ENCODE measurements around the gene MACF1. TPM values are rescaled to one million over a fixed set of nuclear protein-coding genes. Genes with fewer than 3 reads are reported as not detected.
"Not testable (repeated sequence)": the region's sequence is repeated elsewhere in the genome, so short reads cannot be mapped to it uniquely, and the experiment has no call there.

Gene MACF1
- total and polyA plus RNA-seq, 8 donors, result 358 to 484 (median 440) TPM

DNA sequence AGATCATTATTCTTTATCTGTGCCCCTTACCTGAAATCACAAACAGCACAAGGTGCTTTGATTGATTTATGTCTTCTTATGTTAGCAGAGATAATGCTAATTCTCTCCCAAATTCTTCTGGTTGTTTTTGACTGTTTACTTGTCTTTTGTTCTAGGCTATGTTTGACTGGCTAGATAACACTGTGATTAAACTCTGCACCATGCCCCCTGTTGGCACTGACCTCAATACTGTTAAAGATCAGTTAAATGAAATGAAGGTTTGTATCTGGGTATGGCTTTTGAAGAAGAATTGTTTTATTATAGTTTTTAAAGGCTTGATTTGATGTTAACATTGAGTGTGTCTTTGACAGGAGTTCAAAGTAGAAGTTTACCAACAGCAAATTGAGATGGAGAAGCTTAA is 237.3 kb downstream of the MACF1 start:
- H3K4me1 ChIP-seq, result no peaks in the 10 kb centered on the region
- no peak overlapping the region for H3K27ac ChIP-seq
- no peaks in the 10 kb centered on the region for H3K9me3 ChIP-seq
- H3K4me3 ChIP-seq, result no peak overlapping the region
- intact Hi-C loops (cut with DNase I), result no loop called here
- DNase-seq, result no peak
- peaks cover 7 to 100% of the 10 kb centered on the region in 2 donors for H3K36me3 ChIP-seq
- no peak for TF ChIP-seq CTCF (IDR thresholded peaks at IDR 0.05)
- no peak for ATAC-seq
- H3K27me3 ChIP-seq, result no peaks in the 10 kb centered on the region

- Histone ChIP-seq H3K4me1 (no peaks in the 10 kb centered on the region), H3K4me3 (no peak overlapping the region), H3K27me3 (no peaks in the 10 kb centered on the region), H3K27ac (no peak overlapping the region), H3K9me3 (no peaks in the 10 kb centered on the region), H3K36me3 (peaks cover 13 to 100% of the 10 kb centered on the region in 2 donors)
- ATAC-seq, result no peak
- intact Hi-C loops (cut with DNase I), result no loop called here
- TF ChIP-seq CTCF (IDR thresholded peaks at IDR 0.05), result no peak
- no peak for DNase-seq
Observed at GRCh38 chr1:39445573-39445972, 241.1 kb downstream of the MACF1 start.

GRCh38 chr1:39446986-39447567 is 242.6 kb downstream of the MACF1 start:
- no peak for TF ChIP-seq CTCF (IDR thresholded peaks at IDR 0.05)
- DNase-seq, result no peak
- intact Hi-C loops (cut with DNase I), result no loop called here
- H3K27ac ChIP-seq, result no peak overlapping the region
- H3K9me3 ChIP-seq, result no peaks in the 10 kb centered on the region
- H3K27me3 ChIP-seq, result no peaks in the 10 kb centered on the region
- no peak overlapping the region for H3K4me3 ChIP-seq
- peaks cover 0 to 7% of the 10 kb centered on the region in 2 donors for H3K4me1 ChIP-seq
- H3K36me3 ChIP-seq, result peaks cover 14 to 100% of the 10 kb centered on the region in 2 donors
- no peak for ATAC-seq

DNA sequence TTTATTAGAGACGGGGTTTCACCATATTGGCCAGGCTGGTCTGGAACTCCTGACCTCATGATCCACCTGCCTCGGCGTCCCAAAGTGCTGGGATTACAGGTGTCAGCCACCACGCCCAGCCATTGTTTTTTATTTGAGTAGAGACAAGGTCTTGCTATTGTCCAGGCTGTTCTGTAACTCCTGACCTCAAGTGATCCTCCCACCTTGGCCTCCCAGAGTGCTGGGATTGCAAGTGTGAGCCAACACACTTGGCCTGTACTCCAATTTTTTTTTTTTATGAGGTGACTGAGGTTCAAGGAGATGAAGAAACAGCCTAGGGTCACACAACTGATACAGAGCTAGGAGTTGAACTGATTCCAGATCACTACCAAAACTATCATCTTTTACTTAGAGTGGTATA is 245.5 kb downstream of the MACF1 start:
- H3K27ac ChIP-seq; H3K4me1 ChIP-seq; H3K9me3 ChIP-seq; H3K27me3 ChIP-seq; DNase-seq; H3K4me3 ChIP-seq; ATAC-seq; intact Hi-C loops (cut with DNase I): not testable (repeated sequence)
- H3K36me3 ChIP-seq, result peaks cover 18 to 100% of the 10 kb centered on the region in 2 donors

DNA sequence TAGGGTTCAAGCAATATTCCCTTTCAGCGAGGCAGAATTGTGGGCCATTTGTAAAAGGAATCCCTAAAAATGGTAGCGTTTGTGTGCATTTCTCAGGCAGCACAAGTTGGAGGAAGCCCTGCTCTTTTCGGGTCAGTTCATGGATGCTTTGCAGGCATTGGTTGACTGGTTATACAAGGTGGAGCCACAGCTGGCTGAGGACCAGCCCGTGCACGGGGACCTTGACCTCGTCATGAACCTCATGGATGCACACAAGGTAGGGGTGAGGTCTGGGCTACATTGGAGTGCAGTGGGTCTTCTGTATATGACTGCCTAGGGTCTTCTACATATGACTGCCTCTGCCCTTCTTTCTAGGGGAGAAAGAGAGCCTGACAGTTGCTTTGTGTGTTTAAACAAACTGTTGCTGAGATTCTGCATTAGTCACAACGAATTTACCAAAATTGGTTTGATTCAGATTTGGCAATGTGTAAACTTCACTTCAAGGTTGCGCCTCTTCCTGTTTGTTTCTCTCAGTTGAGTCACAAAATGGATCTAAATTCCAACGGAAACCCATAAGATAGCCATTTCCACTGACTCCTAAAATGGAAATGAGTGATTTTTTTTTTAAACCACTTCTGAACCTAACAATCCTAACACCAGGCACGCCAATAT is 246.6 kb downstream of the MACF1 start:
- peaks cover 24 to 100% of the 10 kb centered on the region in 2 donors for H3K36me3 ChIP-seq
- DNase-seq, result no peak
- intact Hi-C loops (cut with DNase I), result no loop called here

More for the DNA sequence above, 246.6 kb downstream of the MACF1 start:
- peaks cover 0 to 7% of the 10 kb centered on the region in 2 donors for H3K4me1 ChIP-seq
- no peak for ATAC-seq
- TF ChIP-seq CTCF (IDR thresholded peaks at IDR 0.05), result no peak
- H3K4me3 ChIP-seq, result no peak overlapping the region
- H3K27me3 ChIP-seq, result no peaks in the 10 kb centered on the region
- H3K9me3 ChIP-seq, result no peaks in the 10 kb centered on the region
- peak overlapping the region in 1 of 2 donors; percentile 5 for H3K27ac ChIP-seq

Measured in left lung (tissue), 10 donors.